ENCODE measurements around the gene P2RX7.

Gene P2RX7

DNA sequence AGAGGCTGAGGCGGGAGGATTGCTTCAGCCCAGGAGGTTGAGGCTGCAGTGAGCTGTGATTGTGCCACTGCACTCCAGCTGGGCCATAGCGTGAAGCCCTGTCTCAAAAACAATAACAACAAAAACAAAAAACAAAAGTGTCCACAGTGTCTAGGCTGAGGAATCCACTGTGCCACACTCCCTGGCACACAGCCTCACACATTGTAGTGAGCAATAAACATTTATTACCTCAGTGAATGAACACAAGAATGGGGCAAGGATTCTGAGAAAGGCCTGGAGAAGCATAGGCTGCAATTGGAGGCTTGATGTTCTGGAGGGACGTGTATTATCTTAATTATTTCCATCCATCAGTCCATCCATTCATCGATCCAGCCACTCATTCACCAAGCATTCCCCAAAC, 17.1 kb upstream of the P2RX7 start:
- no peak for TF ChIP-seq CTCF (IDR thresholded peaks at IDR 0.05; ENCODE audit: insufficient read depth, low read depth, low read length, missing control alignments)
- no peak for DNase-seq (ENCODE audit: low read depth)
- H3K4me3 ChIP-seq (ENCODE audit: low read depth, low read length): no peak overlapping the region

GRCh38 chr12:121116318-121117225, 16.1 kb upstream of the P2RX7 start:
- no peak for DNase-seq (ENCODE audit: low read depth)

GRCh38 chr12:121117226-121117777, 15.4 kb upstream of the P2RX7 start:
- no peak for TF ChIP-seq CTCF (IDR thresholded peaks at IDR 0.05; ENCODE audit: insufficient read depth, low read depth, low read length, missing control alignments)
- no peak overlapping the region for H3K4me3 ChIP-seq (ENCODE audit: low read depth, low read length)
- no peak for DNase-seq (ENCODE audit: low read depth)

More at GRCh38 chr12:121116318-121117225, 16.1 kb upstream of the P2RX7 start:
- no peak overlapping the region for H3K4me3 ChIP-seq (ENCODE audit: low read depth, low read length)
- TF ChIP-seq CTCF (IDR thresholded peaks at IDR 0.05; ENCODE audit: insufficient read depth, low read depth, low read length, missing control alignments): no peak

DNA sequence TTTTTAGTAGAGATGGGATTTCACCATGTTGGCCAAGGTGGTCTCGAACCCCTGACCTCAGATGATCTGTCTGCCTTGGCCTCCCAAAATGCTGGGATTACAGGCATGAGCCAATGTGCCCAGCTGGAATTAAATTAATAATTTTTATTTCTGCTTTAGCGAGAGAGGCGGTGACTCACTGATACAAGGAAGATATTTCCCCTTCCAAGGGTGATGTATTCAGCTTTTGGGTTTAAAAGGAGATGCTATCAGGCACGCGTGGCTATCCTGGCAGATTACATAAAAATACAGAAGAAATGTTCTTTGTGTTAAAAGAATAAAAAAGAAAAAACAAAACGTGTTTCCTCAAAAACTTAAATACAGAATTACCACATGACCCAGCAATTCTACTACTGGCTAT, 12.4 kb upstream of the P2RX7 start:
- no peak overlapping the region for H3K4me3 ChIP-seq (ENCODE audit: low read depth, low read length)
- no peak for TF ChIP-seq CTCF (IDR thresholded peaks at IDR 0.05; ENCODE audit: insufficient read depth, low read depth, low read length, missing control alignments)
- DNase-seq (ENCODE audit: low read depth): no peak

DNA sequence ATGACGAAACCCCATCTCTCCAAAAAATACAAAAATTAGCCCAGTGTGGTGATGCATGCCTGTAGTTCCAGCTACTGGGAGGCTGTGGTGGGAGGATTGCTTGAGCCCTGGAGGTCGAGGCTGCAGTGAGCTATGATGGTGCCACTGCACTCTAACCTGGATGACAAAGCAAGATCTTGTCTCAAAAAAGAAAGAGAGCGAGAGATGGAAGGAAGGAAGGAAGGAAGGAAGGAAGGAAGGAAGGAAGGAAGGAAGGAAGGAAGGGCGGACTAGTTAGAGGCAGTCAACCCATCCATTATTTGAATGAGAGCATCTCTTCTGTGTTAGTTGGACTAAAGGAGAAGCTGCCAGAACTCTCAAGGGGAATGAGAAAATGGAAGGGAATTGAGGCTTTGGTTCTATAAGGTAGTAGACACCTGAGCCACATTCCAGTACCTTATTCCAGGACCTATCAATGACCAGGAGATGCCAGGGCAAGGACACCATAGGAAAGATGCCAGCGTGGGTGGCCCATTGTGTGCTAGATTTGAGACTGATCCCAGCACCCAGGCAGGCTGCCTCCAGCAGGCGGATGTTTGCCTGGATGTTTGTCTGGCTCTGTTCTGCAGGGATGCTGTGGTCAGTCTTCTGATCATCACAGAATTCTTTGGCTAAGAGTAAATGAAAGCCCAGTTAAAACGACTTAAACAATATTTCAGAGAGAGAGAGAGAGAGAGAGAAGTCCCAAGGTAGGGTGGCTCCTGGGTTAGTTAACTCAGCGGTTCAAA, 11.5 kb upstream of the P2RX7 start:
- DNase-seq (ENCODE audit: low read depth): no peak
- TF ChIP-seq CTCF (IDR thresholded peaks at IDR 0.05; ENCODE audit: insufficient read depth, low read depth, low read length, missing control alignments): no peak
- no peak overlapping the region for H3K4me3 ChIP-seq (ENCODE audit: low read depth, low read length)

DNA sequence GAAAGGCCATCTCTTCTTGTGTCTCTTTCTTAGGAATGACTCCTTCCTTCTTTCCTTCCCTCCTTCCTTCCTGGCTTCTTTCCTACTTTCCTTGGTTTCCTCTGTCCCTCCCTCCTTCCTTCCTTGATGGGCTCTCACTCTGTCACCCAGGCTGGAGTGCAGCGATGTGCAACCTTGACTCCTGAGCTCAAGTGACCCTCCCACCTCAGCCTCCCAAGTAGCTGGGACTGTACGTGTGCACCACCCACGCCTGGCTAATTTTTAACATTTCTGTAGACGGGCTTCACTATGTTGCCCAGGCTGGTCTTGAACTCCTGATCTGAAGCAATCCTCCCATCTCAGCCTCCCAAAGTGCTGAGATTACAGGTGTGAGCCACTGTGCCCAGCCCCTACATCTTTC, 10.9 kb upstream of the P2RX7 start:
- no peak for DNase-seq (ENCODE audit: low read depth)
- no peak overlapping the region for H3K4me3 ChIP-seq (ENCODE audit: low read depth, low read length)
- no peak for TF ChIP-seq CTCF (IDR thresholded peaks at IDR 0.05; ENCODE audit: insufficient read depth, low read depth, low read length, missing control alignments)
